Measurements from ENCODE around the gene PI4KA. TPM values are rescaled to one million over a fixed set of nuclear protein-coding genes. Genes with fewer than 3 reads are reported as not detected.

The PI4KA gene
- total and polyA plus RNA-seq, 2 of the 13 experiments (the other 11 are each of a cell fraction or from before 2014, with no cell fraction given): 27.4 to 56.4 TPM

DNA sequence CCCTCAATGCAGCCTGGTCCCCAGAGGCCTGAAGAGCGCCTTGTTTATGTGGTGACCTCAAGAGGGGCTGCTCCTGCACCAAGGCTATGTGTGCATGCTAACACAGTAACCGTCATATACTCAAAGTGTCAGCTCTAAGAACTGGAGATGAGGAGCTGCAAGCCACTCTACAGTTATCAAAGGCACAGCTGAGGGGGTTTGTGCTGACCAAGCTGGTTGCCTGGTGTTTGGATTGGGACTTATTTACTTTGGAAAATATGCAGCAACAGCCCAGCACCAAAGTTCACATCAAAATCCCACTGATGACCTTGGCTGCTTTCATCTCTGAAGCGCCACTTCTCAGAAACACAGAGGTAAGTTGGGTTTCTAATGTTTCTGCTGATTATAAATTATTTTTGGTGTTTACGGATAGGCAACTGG is 84.8 kb downstream of the PI4KA start, which contains the start of gene SERPIND1 (continued):
- peak; percentile 48; the same call in 1 of the 2 replicates for TF ChIP-seq ZNF652 (CRISPR knock-in tag; IDR thresholded peaks at IDR 0.05; ENCODE audit: borderline replicate concordance, low read depth)
- TF ChIP-seq ZNF605 (CRISPR knock-in tag; IDR thresholded peaks at IDR 0.05): peak; percentile 48; the same call in 1 of the 2 replicates
- no peak for TF ChIP-seq ZFAT (CRISPR knock-in tag; conservative IDR thresholded peaks at IDR 0.05)
- TF ChIP-seq BRD4 (CRISPR knock-in tag; IDR thresholded peaks at IDR 0.05): no peak; the same call in 1 of the 2 replicates
- TF ChIP-seq, protein P1, sequence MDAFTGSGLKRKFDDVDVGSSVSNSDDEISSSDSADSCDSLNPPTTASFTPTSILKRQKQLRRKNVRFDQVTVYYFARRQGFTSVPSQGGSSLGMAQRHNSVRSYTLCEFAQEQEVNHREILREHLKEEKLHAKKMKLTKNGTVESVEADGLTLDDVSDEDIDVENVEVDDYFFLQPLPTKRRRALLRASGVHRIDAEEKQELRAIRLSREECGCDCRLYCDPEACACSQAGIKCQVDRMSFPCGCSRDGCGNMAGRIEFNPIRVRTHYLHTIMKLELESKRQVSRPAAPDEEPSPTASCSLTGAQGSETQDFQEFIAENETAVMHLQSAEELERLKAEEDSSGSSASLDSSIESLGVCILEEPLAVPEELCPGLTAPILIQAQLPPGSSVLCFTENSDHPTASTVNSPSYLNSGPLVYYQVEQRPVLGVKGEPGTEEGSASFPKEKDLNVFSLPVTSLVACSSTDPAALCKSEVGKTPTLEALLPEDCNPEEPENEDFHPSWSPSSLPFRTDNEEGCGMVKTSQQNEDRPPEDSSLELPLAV (CRISPR knock-in tag; conservative IDR thresholded peaks at IDR 0.05; ENCODE audit: low read depth): no peak
- TF ChIP-seq MIER2 (CRISPR knock-in tag; IDR thresholded peaks at IDR 0.05): 0 out of 2 replicates have a peak, but pooled peaks have one; percentile 22
- TF ChIP-seq ERF (CRISPR knock-in tag; IDR thresholded peaks at IDR 0.05): peak; percentile 83
- no peak for TF ChIP-seq ZNF296 (CRISPR knock-in tag; conservative IDR thresholded peaks at IDR 0.05)
- 0 out of 2 replicates have a peak, but pooled peaks have one; percentile 69 for TF ChIP-seq ZSCAN9 (CRISPR knock-in tag; IDR thresholded peaks at IDR 0.05; ENCODE audit: borderline replicate concordance)
- TF ChIP-seq, protein P2, sequence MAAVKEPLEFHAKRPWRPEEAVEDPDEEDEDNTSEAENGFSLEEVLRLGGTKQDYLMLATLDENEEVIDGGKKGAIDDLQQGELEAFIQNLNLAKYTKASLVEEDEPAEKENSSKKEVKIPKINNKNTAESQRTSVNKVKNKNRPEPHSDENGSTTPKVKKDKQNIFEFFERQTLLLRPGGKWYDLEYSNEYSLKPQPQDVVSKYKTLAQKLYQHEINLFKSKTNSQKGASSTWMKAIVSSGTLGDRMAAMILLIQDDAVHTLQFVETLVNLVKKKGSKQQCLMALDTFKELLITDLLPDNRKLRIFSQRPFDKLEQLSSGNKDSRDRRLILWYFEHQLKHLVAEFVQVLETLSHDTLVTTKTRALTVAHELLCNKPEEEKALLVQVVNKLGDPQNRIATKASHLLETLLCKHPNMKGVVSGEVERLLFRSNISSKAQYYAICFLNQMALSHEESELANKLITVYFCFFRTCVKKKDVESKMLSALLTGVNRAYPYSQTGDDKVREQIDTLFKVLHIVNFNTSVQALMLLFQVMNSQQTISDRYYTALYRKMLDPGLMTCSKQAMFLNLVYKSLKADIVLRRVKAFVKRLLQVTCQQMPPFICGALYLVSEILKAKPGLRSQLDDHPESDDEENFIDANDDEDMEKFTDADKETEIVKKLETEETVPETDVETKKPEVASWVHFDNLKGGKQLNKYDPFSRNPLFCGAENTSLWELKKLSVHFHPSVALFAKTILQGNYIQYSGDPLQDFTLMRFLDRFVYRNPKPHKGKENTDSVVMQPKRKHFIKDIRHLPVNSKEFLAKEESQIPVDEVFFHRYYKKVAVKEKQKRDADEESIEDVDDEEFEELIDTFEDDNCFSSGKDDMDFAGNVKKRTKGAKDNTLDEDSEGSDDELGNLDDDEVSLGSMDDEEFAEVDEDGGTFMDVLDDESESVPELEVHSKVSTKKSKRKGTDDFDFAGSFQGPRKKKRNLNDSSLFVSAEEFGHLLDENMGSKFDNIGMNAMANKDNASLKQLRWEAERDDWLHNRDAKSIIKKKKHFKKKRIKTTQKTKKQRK (IDR thresholded peaks at IDR 0.05; ENCODE audit: low read length): no peak
- TF ChIP-seq, protein P3, sequence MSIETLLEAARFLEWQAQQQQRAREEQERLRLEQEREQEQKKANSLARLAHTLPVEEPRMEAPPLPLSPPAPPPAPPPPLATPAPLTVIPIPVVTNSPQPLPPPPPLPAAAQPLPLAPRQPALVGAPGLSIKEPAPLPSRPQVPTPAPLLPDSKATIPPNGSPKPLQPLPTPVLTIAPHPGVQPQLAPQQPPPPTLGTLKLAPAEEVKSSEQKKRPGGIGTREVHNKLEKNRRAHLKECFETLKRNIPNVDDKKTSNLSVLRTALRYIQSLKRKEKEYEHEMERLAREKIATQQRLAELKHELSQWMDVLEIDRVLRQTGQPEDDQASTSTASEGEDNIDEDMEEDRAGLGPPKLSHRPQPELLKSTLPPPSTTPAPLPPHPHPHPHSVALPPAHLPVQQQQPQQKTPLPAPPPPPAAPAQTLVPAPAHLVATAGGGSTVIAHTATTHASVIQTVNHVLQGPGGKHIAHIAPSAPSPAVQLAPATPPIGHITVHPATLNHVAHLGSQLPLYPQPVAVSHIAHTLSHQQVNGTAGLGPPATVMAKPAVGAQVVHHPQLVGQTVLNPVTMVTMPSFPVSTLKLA (IDR thresholded peaks at IDR 0.05): no peak
- 0 out of 2 replicates have a peak, but pooled peaks have one; percentile 22 for TF ChIP-seq HBP1 (CRISPR knock-in tag; IDR thresholded peaks at IDR 0.05; ENCODE audit: low read depth)
- no peak for TF ChIP-seq SUZ12 (IDR thresholded peaks at IDR 0.05; ENCODE audit: low read depth, low read length)
- TF ChIP-seq TARDBP (CRISPR knock-in tag; IDR thresholded peaks at IDR 0.05): peak; percentile 78
- TF ChIP-seq ZNF276 (CRISPR knock-in tag; IDR thresholded peaks at IDR 0.05; ENCODE audit: low read depth): no peak
- peak; percentile 44; the same call in 1 of the 2 replicates for TF ChIP-seq SRF (IDR thresholded peaks at IDR 0.05; ENCODE audit: low read depth, low read length)
- no peak for TF ChIP-seq RBM39 (IDR thresholded peaks at IDR 0.05; ENCODE audit: low read depth, low read length, poor library complexity, severe bottlenecking)
- peak; percentile 60; the same call in 1 of the 2 replicates for TF ChIP-seq MIER3 (CRISPR knock-in tag; IDR thresholded peaks at IDR 0.05; ENCODE audit: borderline replicate concordance)
- TF ChIP-seq ZBTB1 (CRISPR knock-in tag; IDR thresholded peaks at IDR 0.05; ENCODE audit: borderline replicate concordance): no peak
- no peak; the same call in 1 of the 2 replicates for TF ChIP-seq GABPB1 (CRISPR knock-in tag; IDR thresholded peaks at IDR 0.05)

All from HepG2 (cell line).